Stimulated activated naive B cell treated with anti-CD40 and anti-IgM and Interleukin-4, amounts not matched to agents 10 μg/mL and 1 μg/mL and 100 μg/mL, for 72 hours (primary cell): ENCODE results near the gene GCDH.
"Not testable (repeated sequence)": the region's sequence is repeated elsewhere in the genome, so short reads cannot be mapped to it uniquely, and the experiment has no call there.

Experiments used
- ATAC-seq, 2 donors: fragments of 150-1000 bp; cut with Tn5 transposase; replicated peaks; 2 replicates each; pipeline ENCODE4 v1.10.0; 2021; ENCODE audit warnings: moderate library complexity in 1 of 2
- DNase-seq: peaks from one replicate; pipeline ENCODE4 v3.0.0; 2021
- H3K27ac Mint-ChIP-seq: one replicate; pipeline ENCODE4 v1.8.0; 2022; ENCODE audit warnings: mild to moderate bottlenecking, mixed read lengths
- H3K27me3 Mint-ChIP-seq, 2 donors: one replicate each; pipeline ENCODE4 v1.8.0; 2022; ENCODE audit warnings: mixed read lengths in 2 of 2
- H3K36me3 Mint-ChIP-seq, 2 donors: one replicate each; pipeline ENCODE4 v1.8.0; 2022; ENCODE audit warnings: mixed read lengths in 2 of 2, mild to moderate bottlenecking in 1 of 2
- H3K4me1 Mint-ChIP-seq, 2 donors: one replicate each; pipeline ENCODE4 v1.8.0; 2022; ENCODE audit warnings: mixed read lengths in 2 of 2, mild to moderate bottlenecking in 1 of 2
- H3K4me3 Mint-ChIP-seq, 2 donors: one replicate each; pipeline ENCODE4 v1.8.0; 2022; ENCODE audit warnings: mild to moderate bottlenecking in 2 of 2, mixed read lengths in 2 of 2, moderate library complexity in 1 of 2
- H3K9me3 Mint-ChIP-seq, 2 donors: one replicate each; pipeline ENCODE4 v1.8.0; 2022; ENCODE audit warnings: mixed read lengths in 2 of 2, mild to moderate bottlenecking in 1 of 2

The GCDH gene

DNA sequence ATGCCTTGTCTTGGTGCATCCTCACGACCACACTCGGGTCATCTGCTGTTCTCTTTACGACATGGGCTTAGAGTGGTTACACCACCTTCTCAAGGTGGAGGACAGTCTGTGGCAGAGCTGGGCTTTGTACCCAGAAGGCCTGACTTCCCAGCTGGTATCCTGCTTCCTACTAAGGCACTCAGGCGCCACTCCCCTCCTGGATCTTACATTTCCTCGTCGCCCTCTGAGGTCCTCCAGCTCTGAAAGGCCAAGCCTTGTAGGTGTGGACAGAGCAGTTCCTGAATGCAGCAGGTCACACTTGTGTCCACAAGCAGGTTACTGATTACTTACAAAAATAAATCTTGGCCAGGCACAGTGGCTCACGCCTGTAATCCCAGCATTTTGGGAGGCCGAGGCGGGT lies 16.2 kb downstream of the GCDH start:
- H3K9me3 Mint-ChIP-seq: no peaks in the 10 kb centered on the region
- ATAC-seq: no peak
- no peak overlapping the region for H3K27ac Mint-ChIP-seq
- no peaks in the 10 kb centered on the region for H3K27me3 Mint-ChIP-seq
- peaks cover 5 to 6% of the 10 kb centered on the region in 2 donors for H3K36me3 Mint-ChIP-seq
- H3K4me1 Mint-ChIP-seq: no peaks in the 10 kb centered on the region
- no peak for DNase-seq
- no peak overlapping the region for H3K4me3 Mint-ChIP-seq

GRCh38 chr19:12912571-12912970 lies 21.6 kb downstream of the GCDH start:
- ATAC-seq: no peak
- no peak for DNase-seq
- no peaks in the 10 kb centered on the region for H3K9me3 Mint-ChIP-seq
- peaks cover 0 to 4% of the 10 kb centered on the region in 2 donors for H3K27me3 Mint-ChIP-seq
- H3K4me3 Mint-ChIP-seq: no peak overlapping the region
- peaks cover 10 to 19% of the 10 kb centered on the region in 2 donors for H3K4me1 Mint-ChIP-seq
- peaks cover 0 to 1% of the 10 kb centered on the region in 2 donors for H3K36me3 Mint-ChIP-seq
- H3K27ac Mint-ChIP-seq: no peak overlapping the region

DNA sequence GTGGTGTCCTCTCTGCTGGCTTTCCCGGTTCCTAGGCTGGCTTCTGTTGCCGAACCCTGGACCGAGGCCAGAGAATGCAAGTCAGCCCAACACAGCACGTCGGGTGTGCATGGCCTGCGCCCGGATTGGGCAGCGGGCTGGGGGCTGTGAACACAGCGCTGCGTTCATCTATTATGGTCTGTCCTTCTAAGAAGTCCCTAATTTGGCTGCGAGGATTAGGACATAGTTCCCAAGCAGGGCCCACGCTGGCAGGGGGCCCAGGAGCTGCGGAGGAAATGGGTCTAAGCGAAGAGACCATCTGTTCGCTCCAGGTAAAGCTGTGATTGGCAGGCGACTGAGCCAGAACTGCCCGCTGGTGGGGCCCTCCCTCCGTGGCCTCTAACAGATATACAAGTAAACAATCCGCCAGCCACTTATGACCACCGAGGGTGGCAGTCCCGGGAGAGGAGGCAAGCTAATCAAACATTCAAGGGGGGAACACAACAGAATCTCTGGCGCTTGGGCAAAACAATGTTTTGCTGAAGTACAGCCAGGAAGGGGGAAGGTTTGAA lies 22.1 kb downstream of the GCDH start:
- peak in 1 of 2 donors; percentile 36 for ATAC-seq
- Mint-ChIP-seq H3K27ac (no peak overlapping the region), H3K4me3 (no peak overlapping the region), H3K27me3 (peaks cover 0 to 4% of the 10 kb centered on the region in 2 donors), H3K36me3 (peaks cover 0 to 1% of the 10 kb centered on the region in 2 donors), H3K9me3 (no peaks in the 10 kb centered on the region), H3K4me1 (peaks cover 10 to 19% of the 10 kb centered on the region in 2 donors)
- DNase-seq: no peak

DNA sequence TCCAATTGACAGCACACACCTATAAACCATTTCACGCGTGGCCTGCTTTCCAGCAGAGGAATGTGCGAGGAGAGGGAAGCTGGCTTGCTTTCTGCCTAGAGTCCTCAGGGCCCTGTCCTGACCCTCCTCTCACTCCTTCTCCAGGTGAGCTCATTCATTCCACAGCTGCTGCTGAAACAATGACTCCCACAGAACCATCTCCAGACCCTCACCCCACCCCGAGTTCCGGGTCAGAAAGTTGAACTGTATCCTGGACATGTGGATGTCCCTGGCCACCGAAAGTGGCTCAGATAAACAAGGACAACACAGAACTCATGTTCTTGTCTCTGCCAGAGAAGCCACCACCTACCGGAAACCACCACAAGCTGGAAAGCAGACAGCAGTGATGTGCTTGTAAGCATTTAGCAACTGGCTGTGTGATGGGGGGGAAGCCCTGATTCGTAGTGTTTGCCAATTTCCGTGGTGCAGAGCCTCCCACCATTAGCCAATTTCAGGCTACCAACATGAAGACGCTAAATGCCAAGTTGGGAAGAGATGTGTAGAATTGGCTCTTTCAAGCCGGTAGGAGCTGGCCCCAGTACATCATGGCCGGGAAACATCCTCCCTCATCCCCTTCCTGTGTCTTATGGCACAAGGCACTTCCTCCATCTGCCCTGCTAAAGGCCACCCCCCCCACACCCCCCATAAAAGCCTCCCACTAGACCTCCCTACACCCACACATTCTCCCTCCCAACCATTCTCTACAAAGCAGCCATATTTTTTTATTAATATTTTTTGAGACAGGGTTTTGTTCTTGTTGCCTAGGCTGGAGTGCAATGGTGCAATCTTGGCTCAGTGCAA lies 23.1 kb downstream of the GCDH start:
- Mint-ChIP-seq H3K27ac (peak overlapping the region; percentile 69), H3K4me1 (peaks cover 16 to 29% of the 10 kb centered on the region in 2 donors), H3K27me3 (peaks cover 2 to 4% of the 10 kb centered on the region in 2 donors), H3K4me3 (no peak overlapping the region), H3K36me3 (peaks cover 1 to 4% of the 10 kb centered on the region in 2 donors), H3K9me3 (no peaks in the 10 kb centered on the region)
- peak; percentile 50 to 56 for ATAC-seq
- DNase-seq: no peak

- H3K9me3 Mint-ChIP-seq, ATAC-seq, H3K4me3 Mint-ChIP-seq, DNase-seq, H3K27ac Mint-ChIP-seq, H3K27me3 Mint-ChIP-seq, H3K36me3 Mint-ChIP-seq: not testable (repeated sequence)
- peaks cover 21 to 38% of the 10 kb centered on the region in 2 donors for H3K4me1 Mint-ChIP-seq
These were observed 24.9 kb downstream of the GCDH start for GRCh38 chr19:12915860-12916259.

DNA sequence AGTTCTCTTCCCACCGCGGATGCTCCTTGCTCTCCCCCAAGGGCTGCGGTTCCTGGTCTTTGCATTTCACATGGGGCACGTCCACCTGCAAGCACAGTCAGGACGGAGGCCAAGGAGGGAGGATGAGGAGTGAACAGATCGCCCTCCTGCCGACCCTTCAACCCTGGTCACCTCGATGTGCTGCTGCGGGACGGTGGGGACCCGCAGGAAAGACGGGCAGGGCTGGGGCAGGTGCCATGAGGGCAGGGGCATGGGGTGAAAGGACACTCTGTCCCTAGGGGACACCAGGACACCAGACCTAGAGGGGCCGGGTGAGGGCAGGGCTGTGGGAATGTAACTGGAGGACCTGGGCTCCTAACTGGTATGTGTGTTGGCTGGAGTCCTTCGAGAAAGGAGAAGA lies 27.3 kb downstream of the GCDH start:
- peaks cover 1 to 4% of the 10 kb centered on the region in 2 donors for H3K27me3 Mint-ChIP-seq
- H3K4me3 Mint-ChIP-seq: peak overlapping the region; percentile 59 to 82
- H3K9me3 Mint-ChIP-seq: no peaks in the 10 kb centered on the region
- H3K36me3 Mint-ChIP-seq: peaks cover 15 to 24% of the 10 kb centered on the region in 2 donors
- no peak for ATAC-seq
- peak overlapping the region; percentile 97 for H3K27ac Mint-ChIP-seq
- peaks cover 24 to 35% of the 10 kb centered on the region in 2 donors for H3K4me1 Mint-ChIP-seq
- no peak for DNase-seq

DNA sequence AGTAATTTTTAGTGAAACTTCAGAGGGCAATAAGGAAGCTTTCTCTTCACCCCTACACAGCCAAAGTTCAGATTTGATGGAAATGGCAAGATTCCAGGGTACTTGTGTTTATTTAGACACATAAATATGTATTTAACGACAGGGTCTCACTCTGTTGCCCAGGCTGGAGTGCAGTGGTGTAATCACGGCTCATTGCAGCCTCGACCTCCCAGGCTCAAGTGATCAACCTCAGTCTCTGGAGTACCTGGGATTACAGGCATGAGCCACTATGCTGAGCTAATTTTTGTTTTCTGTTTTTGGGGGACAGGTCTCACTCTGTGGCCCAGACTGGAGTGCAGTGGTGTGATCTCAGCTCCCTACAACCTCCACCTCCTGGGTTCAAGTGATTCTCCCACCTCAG lies 30.1 kb downstream of the GCDH start:
- ATAC-seq (no peak), DNase-seq (no peak)
- Mint-ChIP-seq H3K27me3 (peaks cover 0 to 4% of the 10 kb centered on the region in 2 donors), H3K36me3 (peaks cover 30 to 42% of the 10 kb centered on the region in 2 donors), H3K27ac (peak overlapping the region; percentile 42), H3K4me1 (peaks cover 16 to 19% of the 10 kb centered on the region in 2 donors), H3K9me3 (no peaks in the 10 kb centered on the region), H3K4me3 (no peak overlapping the region)

GRCh38 chr19:12922959-12923358 lies 32.0 kb downstream of the GCDH start:
- H3K27me3 Mint-ChIP-seq: peaks cover 0 to 4% of the 10 kb centered on the region in 2 donors
- H3K4me1 Mint-ChIP-seq: peaks cover 18 to 19% of the 10 kb centered on the region in 2 donors
- no peak overlapping the region for H3K4me3 Mint-ChIP-seq
- H3K9me3 Mint-ChIP-seq: no peaks in the 10 kb centered on the region
- H3K27ac Mint-ChIP-seq: peak overlapping the region; percentile 33
- no peak for DNase-seq
- peaks cover 38 to 49% of the 10 kb centered on the region in 2 donors for H3K36me3 Mint-ChIP-seq
- ATAC-seq: no peak

GRCh38 chr19:12924621-12925310 lies 33.8 kb downstream of the GCDH start:
- no peaks in the 10 kb centered on the region for H3K27me3 Mint-ChIP-seq
- H3K36me3 Mint-ChIP-seq: peaks cover 50 to 61% of the 10 kb centered on the region in 2 donors
- DNase-seq (no peak), ATAC-seq (no peak)
- H3K27ac Mint-ChIP-seq: no peak overlapping the region
- H3K9me3 Mint-ChIP-seq: no peaks in the 10 kb centered on the region
- H3K4me3 Mint-ChIP-seq: no peak overlapping the region
- peaks cover 6 to 12% of the 10 kb centered on the region in 2 donors for H3K4me1 Mint-ChIP-seq

- no peaks in the 10 kb centered on the region for H3K27me3 Mint-ChIP-seq
- ATAC-seq: no peak
These were observed 39.2 kb downstream of the GCDH start for GRCh38 chr19:12930002-12930645.

DNA sequence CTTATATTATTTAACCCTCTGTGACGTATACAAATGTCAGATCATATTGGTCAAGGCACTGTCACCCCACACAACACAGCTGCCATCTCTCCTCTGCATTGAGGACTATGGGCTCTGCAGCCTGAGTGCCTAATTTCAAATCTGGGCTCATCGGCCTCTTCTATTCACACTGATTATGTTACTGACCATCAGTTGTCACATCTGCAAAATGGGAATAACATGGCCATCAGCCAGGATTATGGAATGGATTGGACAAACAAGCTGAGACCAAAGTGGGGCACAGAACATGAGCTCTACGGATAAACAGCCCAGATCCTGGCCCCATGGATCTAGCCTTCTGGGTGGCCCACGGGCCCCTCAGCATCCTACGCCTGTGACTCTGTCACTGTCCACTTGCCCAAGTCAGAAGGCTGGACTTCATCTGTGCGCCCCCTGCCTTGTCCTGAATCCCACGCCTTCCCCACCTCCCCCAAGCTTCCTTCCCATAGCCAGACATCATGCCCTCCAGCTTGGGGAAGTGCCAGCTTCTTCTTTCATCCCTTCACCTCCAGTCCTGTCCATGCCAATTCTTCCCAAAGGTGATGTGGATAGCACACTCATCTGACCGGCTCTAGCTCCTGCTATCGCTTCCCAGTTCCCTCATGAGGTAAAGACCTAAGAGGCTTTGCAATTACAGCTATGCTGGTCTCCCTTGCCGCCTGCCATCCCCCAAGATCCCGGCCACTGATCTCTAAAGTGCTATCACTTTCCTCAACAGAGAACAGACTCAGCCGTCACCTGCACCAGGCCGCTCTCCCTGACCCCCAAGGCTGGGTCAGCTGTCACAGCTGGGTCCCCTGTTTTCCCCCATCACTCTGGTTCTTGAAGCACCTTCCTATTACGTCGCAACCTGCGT lies 41.7 kb downstream of the GCDH start:
- DNase-seq (no peak), ATAC-seq (no peak)
- peaks cover 27 to 42% of the 10 kb centered on the region in 2 donors for H3K36me3 Mint-ChIP-seq
- no peaks in the 10 kb centered on the region for H3K27me3 Mint-ChIP-seq
- peak overlapping the region; percentile 98 for H3K27ac Mint-ChIP-seq
- no peaks in the 10 kb centered on the region for H3K9me3 Mint-ChIP-seq
- H3K4me1 Mint-ChIP-seq: peaks cover 26 to 37% of the 10 kb centered on the region in 2 donors
- H3K4me3 Mint-ChIP-seq: peak overlapping the region; percentile 97 to 98

More at GRCh38 chr19:12930002-12930645, 39.2 kb downstream of the GCDH start:
- no peak for DNase-seq
- H3K9me3 Mint-ChIP-seq: no peaks in the 10 kb centered on the region
- no peak overlapping the region for H3K4me3 Mint-ChIP-seq
- no peak overlapping the region for H3K27ac Mint-ChIP-seq
- H3K4me1 Mint-ChIP-seq: peaks cover 18 to 23% of the 10 kb centered on the region in 2 donors
- peaks cover 38 to 51% of the 10 kb centered on the region in 2 donors for H3K36me3 Mint-ChIP-seq

DNA sequence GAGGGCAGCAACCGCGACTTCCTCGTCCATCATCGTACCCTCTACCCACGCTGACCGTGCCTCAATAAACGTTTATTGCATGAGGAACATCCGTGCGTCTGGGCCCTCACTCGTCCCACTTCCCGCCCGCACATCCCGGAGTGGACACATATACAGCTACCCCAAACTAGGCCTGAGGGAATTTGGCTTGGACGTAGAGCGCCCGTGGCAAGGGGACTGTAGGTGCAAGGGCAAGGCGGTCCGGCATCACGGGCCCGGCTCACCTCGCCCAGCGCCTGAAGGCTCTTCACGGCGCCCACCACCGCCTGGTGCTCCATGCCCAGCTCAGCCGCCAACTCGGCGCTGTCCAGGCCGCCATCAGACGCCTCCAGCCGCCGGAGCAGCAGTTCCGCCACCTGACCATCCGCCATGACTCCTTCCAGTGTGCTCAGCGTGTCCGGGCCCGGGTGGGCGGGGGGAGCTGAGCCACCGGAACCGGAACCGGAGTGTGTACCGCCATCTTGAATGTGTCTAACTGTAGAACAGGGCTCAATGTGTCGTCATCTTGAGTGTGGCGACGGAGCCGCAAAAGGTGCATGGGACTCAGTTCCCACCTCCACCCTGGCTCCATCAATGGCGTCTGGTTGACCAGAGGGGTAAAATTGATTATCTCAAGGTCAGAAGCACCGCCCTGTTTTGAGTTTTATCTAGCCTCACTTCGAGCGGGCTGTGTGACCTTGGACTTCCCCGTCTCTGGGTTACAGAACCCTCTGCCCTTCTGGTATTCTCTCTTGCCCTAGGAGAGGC lies 42.5 kb downstream of the GCDH start, which contains the start of gene FARSA:
Gene FARSA (minus strand): TSS at position 425 of the 786 bp plus-strand sequence. CDS start 15 bp downstream, at position 410.
- Mint-ChIP-seq H3K36me3 (peaks cover 24 to 40% of the 10 kb centered on the region in 2 donors), H3K27me3 (no peaks in the 10 kb centered on the region), H3K27ac (peak within 1 kb of the TSS; percentile 98), H3K4me3 (peak within 1 kb of the TSS; percentile 97 to 98), H3K4me1 (peaks cover 28 to 44% of the 10 kb centered on the region in 2 donors), H3K9me3 (no peaks in the 10 kb centered on the region)
- peak; percentile 82 for DNase-seq
- ATAC-seq: peak; percentile 70 to 72
